Measurements from ENCODE around the gene MOV10.

DNA sequence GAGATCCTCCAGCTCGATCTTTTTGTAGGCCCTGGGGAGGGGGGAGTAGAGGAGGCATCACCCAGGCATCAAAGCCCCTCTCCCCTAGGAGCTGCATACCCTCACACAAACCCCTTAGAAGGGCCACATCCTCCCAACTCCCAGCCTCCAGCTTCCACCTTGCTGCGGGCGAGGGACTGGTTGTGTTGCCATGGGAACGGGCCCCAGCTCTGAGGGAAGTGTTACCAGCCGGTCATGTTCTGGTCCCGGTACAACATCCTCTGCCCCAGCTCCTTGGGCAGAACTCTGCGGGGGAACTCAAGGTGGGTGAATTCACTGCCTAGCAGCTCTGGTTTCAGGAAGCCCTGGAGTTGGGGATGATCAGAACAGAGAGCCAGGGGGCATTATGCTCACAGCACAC, 36.6 kb downstream of the MOV10 start:
- TF ChIP-seq, protein P1, sequence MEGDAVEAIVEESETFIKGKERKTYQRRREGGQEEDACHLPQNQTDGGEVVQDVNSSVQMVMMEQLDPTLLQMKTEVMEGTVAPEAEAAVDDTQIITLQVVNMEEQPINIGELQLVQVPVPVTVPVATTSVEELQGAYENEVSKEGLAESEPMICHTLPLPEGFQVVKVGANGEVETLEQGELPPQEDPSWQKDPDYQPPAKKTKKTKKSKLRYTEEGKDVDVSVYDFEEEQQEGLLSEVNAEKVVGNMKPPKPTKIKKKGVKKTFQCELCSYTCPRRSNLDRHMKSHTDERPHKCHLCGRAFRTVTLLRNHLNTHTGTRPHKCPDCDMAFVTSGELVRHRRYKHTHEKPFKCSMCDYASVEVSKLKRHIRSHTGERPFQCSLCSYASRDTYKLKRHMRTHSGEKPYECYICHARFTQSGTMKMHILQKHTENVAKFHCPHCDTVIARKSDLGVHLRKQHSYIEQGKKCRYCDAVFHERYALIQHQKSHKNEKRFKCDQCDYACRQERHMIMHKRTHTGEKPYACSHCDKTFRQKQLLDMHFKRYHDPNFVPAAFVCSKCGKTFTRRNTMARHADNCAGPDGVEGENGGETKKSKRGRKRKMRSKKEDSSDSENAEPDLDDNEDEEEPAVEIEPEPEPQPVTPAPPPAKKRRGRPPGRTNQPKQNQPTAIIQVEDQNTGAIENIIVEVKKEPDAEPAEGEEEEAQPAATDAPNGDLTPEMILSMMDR (IDR thresholded peaks at IDR 0.05), result no peak
- no peak for TF ChIP-seq POLR2A (IDR thresholded peaks at IDR 0.05)
